ENCODE results near the gene CCDC69.

The CCDC69 gene

DNA sequence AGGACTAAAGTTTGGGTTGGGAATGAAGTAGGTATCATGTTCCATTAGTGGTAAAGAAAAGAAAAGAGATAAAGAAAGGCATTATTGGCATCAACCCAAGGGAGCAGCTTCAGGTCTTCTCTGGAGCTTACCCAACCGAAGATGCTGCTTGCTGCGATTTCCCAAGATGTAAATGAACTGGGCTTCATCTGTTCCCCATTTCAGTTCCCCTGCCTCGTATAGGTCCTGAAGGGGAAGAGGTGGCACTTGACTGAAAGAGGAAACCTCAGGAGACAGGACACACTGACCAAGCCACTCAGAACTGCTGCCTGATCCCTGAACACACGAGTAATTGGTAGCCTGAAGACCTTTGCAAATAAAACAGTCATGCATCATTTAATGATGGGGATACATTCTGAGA lies 90.9 kb downstream of the CCDC69 start:
- no peaks in the 10 kb centered on the region for H3K9me3 ChIP-seq (ENCODE audit: control insufficient read depth, insufficient read depth, low read length)
- no peaks in the 10 kb centered on the region for H3K27me3 ChIP-seq (ENCODE audit: control insufficient read depth, insufficient read depth, low read length)
- H3K36me3 ChIP-seq (ENCODE audit: control insufficient read depth, insufficient read depth, low read length) = peaks cover 18% of the 10 kb centered on the region; the same call in 1 of the 2 replicates
- no peaks in the 10 kb centered on the region for H3K4me1 ChIP-seq (ENCODE audit: control insufficient read depth, insufficient read depth, low read length)
- no peak for DNase-seq (ENCODE audit: low read depth, low spot score)
- WGBS (ENCODE audit: insufficient coverage, insufficient read length) = no CpG with 5 or more reads among the region's 4 CpGs
- no peak overlapping the region for H3K4me3 ChIP-seq (ENCODE audit: low read length)
- H3K27ac ChIP-seq (ENCODE audit: low read length) = no peak overlapping the region
